IPS DF 4.7 (cell line): ENCODE data around the gene BCOR.

Experiments used
- DNase-seq: peaks from one replicate; pipeline ENCODE4 v3.0.0-alpha.2; 2013; ENCODE audit warnings: low spot score; ENCODE audit errors: extremely low read depth

BCOR gene

DNA sequence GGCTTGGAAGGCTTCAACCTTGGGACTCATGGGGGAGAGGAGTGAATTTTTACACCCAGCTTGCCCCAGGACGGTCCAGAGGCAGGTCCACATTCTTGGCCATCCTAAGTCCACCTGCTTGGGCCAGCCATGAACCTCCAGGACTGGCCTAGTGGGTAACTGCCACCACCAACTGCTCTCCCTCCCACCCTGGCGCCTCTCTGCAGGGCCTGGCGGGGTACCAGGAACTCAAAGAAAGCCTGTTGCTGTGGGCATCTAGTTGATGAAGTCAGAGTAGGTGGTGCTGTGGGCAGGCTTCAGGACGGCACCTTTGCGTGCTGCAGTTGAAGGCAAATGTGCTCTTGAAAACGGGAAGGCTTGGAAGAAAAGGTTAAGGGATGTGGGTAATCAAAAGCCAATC is 12.0 kb downstream of the BCOR start:
- DNase-seq: no peak

DNA sequence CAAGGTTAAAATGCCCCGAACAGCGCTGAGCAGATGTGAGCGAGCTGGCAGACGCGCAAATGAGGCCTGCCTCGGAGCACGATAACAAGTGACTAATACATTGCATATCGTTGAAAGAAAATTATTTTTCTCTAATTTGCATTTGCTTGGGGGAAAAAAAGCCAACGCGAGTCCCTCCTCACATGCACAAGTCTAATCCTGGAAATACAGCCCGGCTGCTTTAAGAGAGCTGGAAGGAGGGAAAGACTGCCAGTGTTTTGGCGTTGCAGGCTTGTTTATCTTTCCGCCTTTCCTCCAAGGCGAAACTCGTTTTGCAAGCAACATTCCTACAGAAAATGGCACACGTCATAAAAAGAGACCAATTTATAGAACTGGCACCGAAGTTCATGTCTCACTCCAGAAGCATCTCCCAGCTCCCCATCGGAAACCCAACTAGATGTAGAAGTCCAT is 12.6 kb downstream of the BCOR start:
- DNase-seq: no peak

DNA sequence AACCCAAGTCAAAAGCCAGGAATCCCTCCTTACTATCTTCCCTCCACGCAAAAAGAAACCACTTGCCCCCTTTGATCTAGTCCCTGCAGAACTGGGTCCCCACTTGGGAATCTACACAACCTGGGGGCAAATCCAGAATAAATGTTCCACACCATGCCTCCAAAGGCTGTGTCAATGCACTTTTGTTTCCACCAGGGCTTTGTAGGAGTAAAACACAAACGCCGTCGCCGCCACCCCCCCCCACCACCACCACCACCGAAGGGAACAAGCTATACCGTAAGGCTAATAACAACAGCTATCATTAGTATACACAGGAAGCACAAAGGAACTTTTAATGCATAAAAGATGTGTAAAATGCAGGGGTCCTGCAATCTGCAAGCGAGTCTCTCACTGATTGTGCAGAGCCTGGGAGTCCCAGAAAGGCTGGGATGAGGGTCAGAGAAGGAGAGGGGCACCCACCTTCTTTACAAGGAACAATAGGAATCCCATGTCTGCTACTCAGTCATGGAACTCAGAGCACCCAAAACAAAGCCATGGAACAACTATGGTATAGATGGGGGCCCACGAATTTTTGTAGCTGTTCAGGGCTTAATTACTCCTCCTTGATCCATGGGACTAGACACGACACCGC is 13.2 kb downstream of the BCOR start:
- DNase-seq: no peak

DNA sequence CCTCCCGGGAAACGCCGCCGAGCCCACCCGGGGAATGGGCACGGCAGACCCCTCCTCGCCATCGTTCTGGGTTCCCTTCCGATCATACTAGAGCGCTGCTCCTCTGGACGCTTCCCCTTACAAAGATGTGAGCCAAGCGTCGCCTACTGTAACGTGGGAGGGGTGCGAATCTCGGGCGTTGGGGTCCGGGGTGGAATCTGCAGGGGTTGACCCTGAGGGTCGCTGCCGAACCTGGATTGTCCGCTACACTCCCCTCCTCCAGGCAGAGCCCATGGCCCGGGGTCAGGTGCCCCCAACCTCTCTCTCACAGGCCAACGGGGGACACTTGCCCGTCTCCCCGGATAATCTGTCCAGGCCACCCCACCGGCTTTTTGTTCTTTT is 13.8 kb downstream of the BCOR start:
- no peak for DNase-seq

DNA sequence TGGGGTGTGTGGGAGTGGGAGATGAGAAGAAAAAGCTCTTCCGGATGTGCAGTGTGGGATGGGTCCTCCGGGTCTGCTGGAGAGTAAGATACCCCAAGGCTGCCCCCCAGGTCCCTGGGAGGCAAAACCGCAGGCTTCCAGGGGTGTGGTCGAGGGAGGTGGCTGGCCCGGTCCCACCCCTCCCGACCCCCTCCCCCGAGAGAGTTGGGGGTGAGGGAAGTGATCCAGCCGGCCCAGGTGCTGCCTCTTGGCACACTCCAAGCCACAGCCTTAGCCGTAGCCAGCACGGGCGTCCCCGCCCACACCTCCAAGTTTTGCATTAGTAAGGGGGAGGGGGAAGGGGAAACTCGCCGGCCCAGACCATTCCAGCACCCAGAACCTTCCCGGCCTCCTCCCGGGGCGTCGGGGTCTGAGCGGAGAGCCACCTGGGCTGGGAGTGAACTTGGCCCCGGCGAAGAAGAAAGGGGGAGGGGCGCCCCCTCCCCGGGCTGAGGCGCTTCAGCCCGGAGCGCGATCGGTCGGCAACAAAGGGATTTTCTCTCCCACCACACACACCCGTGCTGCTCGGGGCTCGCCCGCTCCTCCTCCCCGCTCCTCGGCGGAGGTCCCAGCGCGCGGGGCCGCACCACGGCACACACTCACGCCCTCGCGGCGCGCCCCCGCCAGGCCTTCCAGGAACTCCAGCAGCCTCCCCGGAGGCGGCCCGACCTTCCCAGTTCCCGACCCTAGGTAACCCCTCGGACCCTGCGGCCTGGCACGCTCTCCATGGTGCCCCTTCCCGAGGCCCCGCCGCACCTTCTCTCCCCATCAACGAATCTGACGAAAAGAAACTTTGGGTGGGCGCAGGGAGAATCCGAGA is 14.4 kb downstream of the BCOR start:
- DNase-seq: no peak

DNA sequence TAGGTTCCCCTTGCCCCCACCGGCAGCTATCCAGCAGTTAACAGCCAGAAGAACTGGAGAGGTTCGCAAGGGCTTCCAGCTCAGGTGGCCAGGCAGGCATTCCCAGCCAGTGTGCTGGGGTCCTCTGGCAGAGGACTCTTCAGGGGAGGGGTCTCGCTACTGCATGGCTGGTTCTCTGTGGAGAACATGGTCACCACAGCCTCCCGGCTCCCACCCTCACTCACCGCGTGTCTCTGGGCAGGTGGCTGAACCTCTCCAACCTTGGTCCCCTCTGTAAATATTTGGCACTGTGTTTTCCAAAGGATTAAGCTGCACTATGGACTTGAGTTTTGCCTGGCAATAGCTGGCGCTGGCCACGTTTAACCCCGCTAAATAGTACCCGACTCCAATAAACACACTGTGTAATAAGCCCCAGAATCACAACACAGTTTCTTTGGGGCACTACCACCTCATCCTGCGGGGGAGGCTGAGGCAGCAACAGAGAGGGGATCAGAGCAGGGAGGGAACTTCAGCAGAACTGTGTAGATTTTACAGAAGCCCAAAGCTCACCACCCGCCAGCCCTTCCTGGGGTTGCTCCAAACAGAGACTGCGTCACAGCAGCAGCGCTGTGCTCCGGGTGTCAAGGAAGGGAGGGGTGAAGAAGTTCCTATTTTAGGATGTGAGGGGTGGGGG is 15.2 kb downstream of the BCOR start:
- DNase-seq: no peak

DNA sequence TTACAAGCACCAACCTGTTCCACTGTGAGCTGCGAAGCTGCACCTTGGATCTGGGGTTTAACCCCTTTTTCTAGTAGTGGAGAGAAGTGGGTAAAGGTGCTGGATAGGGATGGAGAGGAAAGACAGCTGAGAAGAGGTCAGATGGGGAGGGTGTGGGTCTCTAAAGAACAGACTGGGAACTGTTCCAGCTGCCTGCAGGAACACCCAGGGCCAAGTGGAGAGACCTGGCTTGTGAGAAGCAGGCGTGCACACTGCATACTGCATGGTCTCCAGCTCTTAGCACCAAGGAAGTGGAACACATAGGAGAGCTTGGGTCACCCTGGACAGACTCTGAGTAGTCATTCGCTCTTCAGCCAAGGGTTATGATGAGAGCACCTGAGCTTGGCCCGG is 16.1 kb downstream of the BCOR start:
- no peak for DNase-seq

DNA sequence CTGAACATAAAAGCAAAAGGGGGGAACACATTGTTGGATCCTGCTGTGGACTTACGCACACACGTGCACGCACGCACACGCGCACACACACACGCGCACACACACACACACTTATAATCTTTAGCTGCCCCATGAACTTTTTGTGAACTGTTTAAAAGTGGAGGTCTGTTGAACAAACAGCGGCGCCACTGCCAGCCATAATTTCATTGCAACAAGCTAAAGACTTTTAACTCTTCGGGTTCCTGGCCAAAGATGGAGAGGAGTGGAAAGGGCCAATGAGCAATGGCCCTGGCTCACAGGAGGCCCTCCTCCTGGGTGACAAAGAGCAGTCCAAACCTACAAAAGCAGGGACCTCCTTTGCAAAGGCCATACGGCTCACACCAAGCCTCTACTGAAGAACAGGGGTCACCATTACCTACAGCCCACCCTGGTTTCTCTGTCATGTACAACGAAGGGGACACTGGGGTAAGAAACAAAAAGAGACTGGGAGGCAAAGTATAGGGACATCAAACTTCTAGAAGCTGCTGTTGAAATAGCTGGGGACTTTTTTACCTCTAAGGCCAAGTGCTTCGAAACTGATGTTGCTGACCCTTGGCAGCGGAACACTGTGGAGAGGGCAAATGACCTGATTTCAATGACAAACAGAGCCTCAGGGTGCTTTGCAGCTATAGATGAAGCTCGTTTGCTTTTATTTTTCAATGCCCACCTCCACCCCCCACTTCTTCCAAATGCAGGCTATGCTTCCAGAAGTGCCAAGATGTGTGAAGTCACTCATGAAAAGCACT is 16.7 kb downstream of the BCOR start:
- no peak for DNase-seq

DNA sequence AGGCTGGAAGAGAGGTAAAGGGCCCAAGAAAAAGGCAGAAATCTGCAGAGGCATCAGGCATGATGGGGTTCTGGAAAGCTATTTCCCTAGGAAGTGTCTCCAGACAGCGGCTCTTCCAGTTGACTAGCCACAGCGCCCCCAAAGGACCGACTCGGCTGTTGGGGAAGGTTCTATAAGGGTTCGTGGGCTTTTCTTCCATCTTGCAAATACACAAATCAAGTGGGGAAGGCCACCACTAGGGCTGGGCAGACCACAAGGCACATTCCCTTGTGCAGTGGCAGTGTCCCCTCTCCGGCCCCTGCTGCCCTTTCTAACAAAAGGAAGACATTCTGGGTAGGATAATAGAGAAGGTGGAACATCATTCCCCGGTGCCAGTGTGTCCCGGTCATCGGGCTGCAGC is 18.2 kb downstream of the BCOR start:
- DNase-seq: no peak

DNA sequence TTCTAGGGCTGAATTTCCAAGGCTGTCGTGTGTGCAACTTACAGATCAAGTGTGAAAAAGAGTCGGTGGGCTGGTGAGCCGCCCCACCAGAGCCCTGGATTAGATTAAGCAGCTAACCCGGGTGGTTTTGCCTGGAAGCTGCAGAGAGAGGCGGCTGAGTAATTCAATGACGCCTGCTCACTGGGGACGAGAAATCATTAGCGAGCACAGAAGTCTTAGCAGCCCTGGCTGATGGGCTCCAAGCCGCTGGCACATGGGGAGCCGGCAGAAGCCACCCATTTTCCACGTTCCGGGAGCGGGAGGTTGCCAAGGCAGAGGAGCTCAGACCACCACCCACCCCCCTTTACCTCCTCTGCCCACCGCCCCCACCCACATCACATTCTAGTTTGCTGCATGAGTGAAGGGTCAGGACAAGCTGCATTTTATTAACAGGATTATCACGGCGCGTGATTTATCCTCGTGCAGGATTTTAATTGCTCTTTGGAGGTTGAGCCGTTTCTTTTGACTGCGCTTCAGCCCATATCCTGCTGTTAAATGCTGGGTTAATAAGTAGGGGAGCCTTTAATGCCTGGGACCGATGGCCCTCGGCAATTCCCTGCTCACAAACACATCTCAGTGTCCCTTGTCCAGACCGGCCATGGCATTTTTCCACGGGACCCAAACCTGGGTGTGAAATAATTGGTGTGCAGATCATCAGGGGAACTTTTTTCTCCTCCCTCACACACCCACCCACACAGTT is 19.1 kb downstream of the BCOR start:
- DNase-seq: no peak

DNA sequence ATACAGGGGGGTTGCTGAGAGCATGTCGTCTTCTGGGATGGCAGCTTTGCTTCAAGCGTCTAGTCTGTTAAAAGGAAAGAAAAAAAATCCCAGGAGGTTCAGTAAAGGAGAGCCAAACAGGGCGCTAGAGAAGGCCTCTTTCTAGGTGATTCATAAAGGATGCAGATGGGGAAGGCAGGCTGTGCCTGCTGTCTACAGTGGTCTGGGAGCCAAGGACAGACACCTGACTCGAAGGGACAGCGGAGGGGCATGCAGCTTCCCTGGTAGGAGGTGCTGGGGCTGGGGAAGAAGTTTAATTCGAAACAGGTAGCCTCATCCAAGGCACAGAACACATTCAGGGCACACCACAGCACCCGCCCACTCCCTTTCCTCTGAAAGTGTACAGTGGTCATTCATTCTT is 19.9 kb downstream of the BCOR start:
- no peak for DNase-seq

DNA sequence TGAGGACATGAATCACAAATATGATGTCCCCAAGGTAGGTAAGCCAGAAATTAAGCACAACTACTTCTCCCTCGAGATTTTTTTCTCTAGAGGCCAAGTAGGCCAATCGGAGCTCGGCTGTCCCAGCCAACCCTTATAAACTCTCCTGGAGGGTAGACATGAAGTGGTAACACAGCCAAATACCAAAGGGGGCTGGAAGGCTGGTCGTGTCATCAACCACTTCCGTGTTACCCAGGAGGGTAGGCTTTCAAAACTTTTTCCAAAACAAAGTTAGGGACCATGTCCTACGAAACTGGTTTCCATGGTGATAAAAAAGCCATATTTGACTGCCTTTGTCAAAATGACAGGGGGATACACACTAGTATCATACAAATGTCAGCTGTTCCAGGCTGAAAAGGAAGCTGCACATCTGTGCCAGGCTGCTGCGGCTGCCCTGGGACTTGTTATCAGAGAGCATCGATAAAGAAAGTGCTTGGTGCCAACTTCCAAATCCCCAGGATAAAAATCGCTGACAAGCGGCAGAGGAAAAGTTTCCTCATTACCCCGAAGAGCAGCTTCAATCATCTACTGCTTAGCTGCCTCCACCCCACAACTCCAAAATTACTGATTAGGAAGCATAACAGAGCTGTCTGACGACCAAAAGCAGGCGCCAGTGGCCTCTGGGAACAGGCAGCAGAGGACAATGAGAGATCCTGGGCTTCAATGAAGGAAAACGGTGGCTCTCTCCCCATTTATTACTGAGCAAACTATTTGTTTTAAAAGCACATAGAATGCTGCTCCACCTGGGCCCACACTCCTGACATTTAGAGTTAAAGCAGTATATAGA is 20.8 kb downstream of the BCOR start:
- DNase-seq: no peak

DNA sequence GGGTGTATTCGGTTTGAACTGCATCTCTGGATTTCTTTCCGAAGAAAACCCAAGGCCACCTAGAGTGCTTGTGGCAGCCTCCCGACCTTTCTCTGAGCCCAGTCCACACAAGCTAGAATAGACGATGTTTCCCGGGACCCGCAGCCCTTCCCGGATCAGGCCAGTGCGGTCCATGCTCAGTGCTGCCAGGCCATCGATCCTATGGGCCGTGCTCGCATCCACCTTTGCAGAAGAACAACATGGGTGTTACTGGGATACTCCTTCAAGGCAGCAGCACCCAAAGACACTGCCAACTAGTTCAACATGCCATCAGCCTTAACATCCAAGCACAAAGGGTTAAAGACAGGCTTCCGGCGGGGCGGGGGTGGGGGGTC is 22.8 kb downstream of the BCOR start:
- no peak for DNase-seq

DNA sequence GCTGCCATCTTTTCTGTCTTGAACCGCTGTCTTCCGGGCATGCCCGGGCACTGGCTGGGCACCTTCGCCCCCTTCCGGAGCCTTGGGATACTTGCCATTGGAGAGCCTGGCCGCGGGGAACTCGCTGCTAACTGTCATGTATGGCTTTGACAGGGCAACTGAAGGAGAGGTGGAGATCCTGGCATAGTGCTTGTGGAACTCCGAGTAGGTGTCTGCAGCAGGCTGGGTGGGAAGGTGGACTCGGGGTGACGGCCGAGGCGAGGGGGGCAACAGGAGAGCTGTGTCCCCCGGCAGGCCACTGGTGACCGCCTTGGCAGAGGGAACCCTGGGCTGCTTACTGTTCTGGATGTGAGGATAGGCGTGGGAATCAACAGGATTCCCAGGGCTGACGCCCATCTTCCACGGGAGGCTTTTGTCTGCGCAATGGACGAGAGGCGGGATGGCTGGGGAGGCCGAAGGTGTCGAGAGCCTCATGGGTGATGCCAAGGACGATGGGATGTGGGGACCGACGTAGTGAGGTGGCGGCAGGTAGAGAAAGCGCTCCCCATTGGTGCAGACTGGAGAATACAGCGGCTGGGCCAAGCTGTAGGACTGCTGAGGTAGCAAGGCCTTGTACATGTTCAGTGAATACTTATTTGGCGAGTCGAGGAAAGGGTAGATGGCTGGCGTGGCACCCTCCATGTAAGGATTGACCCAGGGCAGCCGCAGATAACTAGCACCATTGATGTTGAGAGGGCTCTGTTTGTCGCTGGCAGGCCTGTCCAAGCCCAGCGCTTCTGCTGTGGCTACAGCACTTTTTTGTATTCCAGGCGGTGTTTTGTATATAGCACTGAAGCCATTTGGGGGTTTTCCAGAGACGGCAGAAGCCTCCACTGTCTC is 23.4 kb downstream of the BCOR start:
- no peak for DNase-seq

DNA sequence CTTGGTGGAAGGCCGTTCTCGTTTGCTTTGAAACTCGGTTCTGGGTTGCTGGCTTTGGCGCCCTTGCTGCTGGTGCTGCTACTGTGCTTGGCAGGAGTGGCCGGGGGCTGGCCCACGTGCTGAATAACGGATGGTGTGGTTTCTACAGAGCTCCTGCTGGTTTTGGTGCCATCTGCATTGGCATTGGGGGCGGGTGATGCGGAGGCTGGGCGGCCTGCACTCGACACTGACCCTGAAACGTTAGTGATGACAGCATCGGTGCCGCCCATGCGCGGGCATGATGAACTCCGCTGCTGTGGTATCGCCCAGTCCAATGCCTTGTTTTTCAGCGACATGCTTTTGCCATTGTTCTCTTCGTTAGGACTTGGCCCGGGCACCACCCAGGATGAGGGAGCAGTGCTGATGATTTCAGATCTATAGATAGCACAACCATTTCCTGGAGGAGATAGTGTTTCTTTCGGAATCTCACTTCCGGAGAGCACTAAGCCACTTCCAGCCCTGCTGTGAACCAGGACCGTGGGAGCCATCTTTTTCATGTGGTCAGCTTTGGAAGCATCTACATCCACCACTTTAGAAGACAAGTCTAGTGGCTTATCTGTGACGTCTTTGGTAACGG is 24.2 kb downstream of the BCOR start:
- DNase-seq: no peak

DNA sequence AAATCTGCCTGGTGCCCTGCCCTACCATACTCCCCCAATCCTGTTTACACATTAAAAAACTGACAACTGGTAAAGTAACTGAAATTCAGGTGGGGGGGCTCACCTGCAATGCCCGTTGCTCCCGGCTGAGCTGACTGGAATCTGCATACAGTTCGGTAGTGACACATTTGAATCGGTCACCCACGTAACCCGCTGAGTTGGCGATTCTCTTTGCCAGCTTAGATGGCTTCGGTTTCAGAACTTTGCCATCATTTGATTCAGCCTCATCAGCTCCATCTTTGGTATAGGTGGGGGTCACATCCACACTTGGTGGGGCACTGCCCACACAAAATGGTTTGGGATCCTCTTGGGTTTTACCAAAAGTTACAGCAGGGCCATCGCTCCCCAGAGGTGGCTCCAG is 25.5 kb downstream of the BCOR start:
- no peak for DNase-seq

DNA sequence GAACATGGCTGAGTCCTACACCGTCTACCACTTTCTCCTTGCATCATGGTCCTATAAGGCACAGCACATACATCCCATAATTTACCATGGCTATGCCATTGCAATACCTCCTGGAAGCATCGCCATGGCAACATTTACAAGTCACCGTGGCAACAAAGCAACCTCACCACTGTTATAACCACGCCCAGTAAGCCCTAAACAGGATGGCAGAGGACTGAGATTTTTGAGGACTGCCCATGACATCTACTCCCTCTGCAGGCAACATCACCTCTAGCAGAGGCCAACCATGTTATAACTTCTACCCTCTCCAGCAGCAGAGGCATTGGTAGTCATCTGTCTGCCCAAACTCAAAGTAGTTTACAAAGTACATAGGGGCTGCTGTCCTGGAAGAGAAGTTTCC is 29.7 kb downstream of the BCOR start:
- no peak for DNase-seq

DNA sequence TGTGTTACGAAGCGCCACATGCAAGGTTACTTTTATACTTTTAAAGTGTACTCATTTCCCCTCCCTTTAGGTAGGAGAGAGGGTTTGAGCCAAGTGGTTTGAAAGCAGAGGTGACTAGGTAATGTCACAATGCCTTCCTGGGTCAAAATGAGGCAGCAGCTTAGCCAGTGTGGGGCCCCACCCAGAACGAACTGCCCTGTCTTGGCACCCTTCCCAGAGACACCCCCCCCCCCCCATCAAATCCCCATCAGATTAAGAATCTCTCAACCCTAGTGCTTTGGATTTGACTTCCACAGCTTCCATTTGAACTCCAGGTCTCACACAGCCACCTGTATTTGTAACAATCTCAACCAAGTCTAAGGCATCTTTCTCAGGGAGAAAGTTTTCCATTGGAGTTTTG is 31.1 kb downstream of the BCOR start:
- DNase-seq: no peak
